GM12892 (cell line): ENCODE data around the gene MED13L.

Experiments used
- POLR2A ChIP-seq: IDR thresholded peaks from 2 replicates; pipeline ENCODE4 v1.6.1; 2011; ENCODE audit warnings: low read depth, low read length, control low read depth
- TAF1 ChIP-seq: IDR thresholded peaks from 2 replicates; pipeline ENCODE4 v1.6.1; 2011; ENCODE audit warnings: low read depth, mild to moderate bottlenecking, control low read depth, low read length, borderline replicate concordance

DNA sequence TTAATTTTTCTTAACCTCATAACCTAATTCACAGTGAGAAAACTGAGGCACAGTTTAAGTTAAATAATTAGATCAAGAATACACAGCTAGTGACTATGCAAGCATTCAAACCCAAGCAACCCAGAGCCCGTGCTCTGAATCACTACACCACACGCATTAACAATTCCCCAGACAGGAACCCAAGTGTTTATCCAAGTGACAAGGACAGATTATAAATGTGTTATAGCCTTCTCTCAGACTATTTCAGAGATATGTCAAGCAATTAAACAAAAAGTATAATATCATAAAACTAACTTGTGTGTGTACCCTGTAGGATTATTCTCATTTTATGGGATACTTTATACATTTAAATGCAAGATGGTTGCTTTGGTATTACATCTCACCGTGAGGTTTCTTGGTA is 43.8 kb downstream of the MED13L start:
- TF ChIP-seq TAF1 (no peak), POLR2A (no peak)
